SKM-1 treated with dmso at 0.1 percent for 144 hours (cell line): ENCODE data around the gene OR4P4.

Experiments
- DNase-seq: peaks from one replicate; lab custom pipeline; 2025; ENCODE audit not compliant: unreplicated experiment; lab: John Stamatoyannopoulos, UW

Gene OR4P4

DNA sequence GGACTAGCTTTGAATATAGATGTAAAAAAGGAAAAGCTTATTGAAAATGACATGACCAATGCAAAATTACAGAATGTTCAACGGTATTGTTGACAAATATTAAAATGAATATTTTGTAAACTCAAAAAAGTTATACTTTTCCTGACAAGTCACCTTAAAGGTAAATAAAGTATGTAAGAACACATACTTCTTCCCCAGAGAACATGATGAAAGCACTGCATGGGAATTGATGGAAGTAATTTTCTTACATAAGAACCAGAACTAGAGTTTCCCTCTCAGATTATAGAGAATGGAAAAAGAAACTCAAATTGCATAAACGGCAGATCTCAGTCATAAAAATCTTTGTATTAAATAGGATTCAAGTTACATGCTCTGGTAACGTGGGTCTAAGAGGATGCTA is at the start of gene OR4P4:
Gene OR4P4, plus strand, starts transcription at position 301 of the 400 bp plus-strand sequence.
- no peak for DNase-seq

DNA sequence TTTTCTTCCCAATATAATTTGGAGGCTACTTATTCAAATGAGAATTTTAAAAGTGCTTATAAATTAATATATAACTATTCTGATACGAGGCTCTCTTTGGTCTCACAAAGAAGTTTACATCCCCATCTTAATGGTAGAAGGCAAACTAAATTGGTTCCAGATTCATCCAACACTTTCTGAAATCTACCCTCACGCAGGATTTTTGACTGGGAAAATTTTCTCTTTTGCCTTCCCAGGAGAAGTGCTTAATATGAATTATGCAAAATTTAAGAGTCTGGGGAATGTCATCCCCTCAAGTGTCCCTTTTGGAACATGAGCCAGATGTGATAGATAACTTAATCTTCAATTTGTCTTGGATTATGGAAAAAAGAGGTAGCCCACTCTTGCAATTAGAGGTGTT is 27.4 kb upstream of the OR4P4 start, which contains the start of gene OR4C11:
Gene OR4C11, minus strand, starts transcription at position 101 of the 400 bp plus-strand sequence. CDS start 3,272 bp downstream, outside the sequence.
- DNase-seq: no peak

- DNase-seq: no peak
Measured at GRCh38 chr11:55624531-55624930, 10.4 kb upstream of the OR4P4 start.

- DNase-seq: no peak
Measured at GRCh38 chr11:55648027-55648426, 13.1 kb downstream of the OR4P4 start, which contains the start of gene OR4S2. Gene OR4S2, plus strand, starts transcription at chr11:55648327. Its CDS starts 2,577 bp downstream, at chr11:55650904.

GRCh38 chr11:55652560-55652959 is 17.6 kb downstream of the OR4P4 start:
- DNase-seq: no peak

- no peak for DNase-seq
Measured at GRCh38 chr11:55655096-55655495, 20.2 kb downstream of the OR4P4 start.

DNA sequence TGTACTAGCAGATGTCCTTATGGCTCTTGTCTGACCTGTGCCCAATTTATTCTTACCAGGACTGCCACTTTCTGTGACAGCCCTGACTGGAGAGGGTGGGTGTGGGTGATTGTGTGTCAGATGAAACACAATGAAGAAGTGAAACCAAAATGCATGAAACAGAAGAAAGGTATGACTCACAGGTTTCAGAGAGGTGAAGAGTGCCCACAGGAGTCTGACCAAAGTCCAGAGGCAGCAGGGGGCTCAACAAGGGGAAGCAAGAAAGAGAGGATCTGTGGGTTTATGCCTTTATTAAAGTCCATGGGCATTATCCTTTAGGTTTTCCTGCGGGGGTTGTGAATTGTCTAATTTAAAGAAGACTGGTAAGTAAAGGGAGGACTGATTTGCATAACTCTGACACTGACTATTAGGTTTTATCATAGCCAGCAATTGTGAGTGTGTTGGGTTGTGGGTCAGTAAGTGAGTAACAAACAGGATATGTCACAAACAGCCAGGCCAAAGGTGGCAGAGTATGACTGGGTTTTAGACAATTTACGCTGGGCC is 23.2 kb downstream of the OR4P4 start:
- peak; percentile 16 for DNase-seq

- no peak for DNase-seq
Measured at GRCh38 chr11:55658608-55659007, 23.7 kb downstream of the OR4P4 start.

DNA sequence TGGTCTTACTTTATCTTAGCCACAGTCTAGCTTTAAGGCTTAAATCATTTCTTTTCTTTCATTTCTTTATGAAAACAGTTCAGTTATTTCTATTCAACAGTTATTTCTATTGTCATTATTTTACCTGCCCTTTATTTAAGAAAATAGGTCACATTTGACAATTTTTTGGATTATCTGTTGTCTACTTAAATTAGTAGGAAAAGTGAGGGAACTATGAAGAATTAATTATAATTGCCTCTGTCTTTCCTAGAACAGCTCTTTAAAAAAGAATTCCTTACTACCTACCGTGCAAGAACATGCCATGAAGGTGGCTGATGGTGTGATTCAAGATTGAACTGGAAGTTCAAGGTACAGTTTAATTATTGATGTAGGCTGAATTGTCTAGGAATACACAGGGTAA is 27.0 kb downstream of the OR4P4 start, which contains the start of gene OR4C6:
Gene OR4C6, plus strand, starts transcription at position 301 of the 400 bp plus-strand sequence. CDS start 2,966 bp downstream, outside the sequence.
- no peak for DNase-seq

DNA sequence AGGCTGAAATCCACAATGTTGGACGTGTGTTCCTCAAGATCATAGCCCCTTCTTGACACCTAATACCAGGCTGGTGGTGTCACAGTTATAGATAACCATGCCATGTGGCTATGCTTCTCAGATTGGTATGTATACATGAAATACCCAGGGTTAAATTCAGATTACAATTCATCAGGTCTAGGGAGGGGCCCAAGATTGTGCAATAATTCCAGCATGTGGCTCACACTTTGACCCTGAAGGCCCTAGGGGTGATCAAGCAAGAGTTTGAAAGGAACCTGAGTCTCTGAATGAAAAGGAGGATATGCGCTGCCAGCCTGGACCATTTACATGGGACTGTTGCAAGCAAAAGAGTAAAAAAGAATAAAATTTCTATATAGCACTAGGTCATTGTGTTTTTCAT is 34.5 kb downstream of the OR4P4 start:
- DNase-seq: no peak

GRCh38 chr11:55673860-55674259 is 38.9 kb downstream of the OR4P4 start:
- no peak for DNase-seq
